Effector CD8-positive, alpha-beta T cell (primary cell): ENCODE results near the gene KRT86.

Source experiments
- DNase-seq: peaks from one replicate; lab custom pipeline; 2025; lab: John Stamatoyannopoulos, UW
- total RNA-seq, 4 experiments: gene quantifications; one replicate each; lab custom pipeline; 2026; lab: John Stamatoyannopoulos, UW

The KRT86 gene
- total RNA-seq: 0 to 0.09 (median 0) reads per million in 4 experiments

DNA sequence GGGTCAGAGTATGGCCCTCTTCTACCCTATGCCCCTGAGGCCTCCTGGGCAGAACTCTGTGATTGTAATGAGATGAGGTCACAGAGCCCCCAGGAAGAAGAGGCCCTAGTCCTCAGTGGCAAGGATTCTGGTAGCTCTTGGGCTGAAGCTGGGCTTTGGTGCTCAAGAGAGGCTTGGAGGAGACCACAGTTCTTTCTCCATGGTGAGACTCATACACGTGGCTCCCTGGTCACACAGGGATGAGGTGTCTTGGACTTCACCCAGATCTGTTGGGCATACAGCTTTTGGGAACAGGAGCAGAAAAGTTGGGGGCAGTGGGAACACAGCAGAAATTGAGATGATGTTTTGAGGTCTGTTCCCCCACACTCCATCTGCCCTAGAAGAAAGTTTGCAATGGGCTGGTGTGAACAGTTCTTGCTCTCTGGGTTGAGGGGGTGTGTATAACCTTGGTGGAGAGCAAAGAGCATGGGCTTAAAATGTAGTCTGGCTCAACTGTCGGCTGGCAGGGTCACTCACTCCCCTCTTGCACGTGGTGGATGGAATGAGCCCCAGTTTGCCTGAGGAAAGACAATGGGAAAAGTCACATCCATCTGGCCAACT is at the start of gene KRT86:
Gene KRT86, plus strand, starts transcription at position 125 of the 600 bp plus-strand sequence. CDS start 27,272 bp downstream, outside the sequence.
- no peak for DNase-seq

DNA sequence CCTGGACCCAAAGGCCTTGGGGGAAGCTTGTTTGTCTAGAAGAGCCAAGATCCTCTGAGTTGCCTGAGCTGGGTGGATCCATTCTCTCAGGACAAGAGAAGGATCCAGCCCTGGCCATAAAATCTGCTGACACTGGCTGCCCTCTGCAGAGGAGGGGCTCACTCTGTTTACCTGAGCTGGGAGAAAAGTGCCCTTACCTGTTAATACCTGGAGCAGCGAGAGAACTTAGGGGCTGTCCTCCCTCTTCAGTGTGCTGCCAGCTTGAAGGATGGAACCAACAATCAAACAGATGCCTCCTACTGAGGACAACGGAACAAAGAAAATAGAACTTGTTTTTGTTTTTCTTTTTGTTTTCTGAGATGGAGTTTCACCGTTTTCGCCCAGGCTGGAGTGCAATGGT is 48.7 kb upstream of the KRT86 start:
- DNase-seq: no peak

DNA sequence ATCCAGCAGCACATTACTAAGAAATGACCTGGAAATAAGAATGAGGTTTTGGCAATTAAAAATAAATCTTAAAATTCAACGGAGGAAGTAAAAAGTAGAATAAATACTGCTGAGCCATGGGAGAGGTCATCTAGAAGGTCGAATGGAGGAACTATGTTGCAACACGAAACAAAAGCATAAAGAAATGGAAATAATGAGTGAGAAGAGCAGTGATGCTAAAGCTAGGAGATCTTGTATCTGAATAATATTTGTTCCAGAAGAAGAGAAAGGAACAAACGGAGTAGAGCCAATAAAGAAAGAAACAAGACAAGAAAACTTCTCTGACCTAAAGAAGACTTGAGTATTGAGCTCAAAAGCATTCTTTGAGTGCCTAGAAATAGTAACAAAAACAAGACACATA is 48.0 kb upstream of the KRT86 start:
- DNase-seq: no peak

DNA sequence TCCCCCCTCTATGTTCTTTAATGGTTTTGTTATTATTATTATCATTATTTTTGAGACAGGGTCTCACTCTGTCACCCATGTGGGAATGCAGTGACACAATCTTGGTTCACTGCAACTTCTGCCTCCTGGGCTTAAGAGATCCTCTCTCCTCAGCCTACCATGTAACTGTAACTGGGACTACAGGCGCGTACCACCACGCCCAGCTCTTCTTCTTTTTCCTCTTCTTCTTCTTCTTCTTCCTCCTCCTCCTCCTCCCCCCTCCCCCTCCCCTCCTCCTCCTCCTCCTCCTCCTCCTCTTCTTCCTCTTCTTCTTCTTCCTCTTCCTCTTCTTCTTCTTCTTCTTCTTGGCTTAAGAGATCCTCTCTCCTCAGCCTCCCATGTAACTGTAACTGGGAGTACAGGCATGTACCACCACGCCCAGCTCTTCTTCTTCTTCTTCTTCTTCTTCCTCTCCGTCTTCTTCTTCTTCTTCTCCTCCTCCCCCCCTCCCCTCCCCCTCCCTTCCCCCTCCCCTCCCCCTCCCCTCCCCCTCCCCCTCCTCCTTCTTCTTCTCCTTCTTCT is 46.8 kb upstream of the KRT86 start:
- DNase-seq: no peak

DNA sequence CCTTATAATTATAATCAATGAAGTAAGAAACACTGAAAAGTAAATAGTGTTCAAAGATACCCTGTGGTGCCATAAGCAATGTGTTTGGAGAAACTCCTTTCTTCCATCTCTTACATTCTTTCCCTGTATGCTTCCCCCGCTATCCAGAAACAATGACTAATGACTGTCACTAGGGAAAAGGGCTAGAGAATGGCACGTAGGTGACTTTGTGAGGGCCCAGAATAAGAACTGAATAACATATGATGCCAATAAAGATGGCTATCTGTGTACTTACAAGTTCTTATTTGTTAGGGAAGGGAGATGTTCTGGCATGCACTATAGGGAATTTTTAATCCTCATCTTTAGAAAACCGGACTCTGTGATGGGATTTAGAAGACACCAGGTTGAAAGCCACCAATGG is 46.1 kb upstream of the KRT86 start:
- no peak for DNase-seq

DNA sequence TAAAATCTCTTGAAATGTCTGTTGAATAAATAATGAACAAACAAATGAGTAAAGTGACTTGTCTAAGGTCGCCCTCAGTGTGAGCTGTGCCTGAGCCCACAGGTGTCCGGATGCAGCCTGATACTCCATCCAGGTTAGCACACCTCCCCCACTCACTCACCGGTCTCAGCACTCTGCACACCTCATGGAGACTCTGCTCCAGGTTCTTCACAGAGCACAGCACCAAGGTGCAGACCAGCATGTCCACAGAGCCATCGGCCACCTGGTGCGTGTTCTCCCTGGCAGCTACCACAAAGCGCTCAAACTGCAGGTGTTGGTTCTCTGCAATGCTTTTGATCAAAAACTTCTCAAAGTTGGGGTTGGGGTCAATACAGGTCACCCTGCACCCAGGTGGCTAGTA is 45.5 kb upstream of the KRT86 start:
- no peak for DNase-seq

DNA sequence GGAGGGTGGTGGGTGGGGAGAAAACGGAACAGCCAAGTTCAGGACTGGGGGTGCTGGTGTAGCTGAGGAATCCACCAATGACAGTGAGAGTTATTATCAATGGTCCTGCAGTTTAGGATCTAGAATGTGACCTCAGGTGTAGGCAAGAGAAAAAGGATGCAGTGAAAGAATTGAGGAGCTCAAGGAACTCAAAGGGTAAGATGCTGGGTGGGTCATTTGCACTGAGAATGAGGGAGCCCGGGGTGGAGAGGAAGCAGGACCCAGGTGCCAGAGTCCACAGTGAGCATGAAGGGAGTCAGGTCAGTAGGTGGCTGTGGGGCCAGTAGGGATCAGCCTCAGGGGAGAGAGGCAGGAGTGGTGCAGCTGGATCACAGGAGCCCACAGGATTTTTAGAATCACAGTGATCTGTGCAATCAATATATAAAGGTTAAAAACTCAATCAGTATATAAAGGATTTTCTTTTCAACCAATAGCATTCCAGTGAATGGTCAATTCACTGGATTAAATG is 44.6 kb upstream of the KRT86 start:
- no peak for DNase-seq

DNA sequence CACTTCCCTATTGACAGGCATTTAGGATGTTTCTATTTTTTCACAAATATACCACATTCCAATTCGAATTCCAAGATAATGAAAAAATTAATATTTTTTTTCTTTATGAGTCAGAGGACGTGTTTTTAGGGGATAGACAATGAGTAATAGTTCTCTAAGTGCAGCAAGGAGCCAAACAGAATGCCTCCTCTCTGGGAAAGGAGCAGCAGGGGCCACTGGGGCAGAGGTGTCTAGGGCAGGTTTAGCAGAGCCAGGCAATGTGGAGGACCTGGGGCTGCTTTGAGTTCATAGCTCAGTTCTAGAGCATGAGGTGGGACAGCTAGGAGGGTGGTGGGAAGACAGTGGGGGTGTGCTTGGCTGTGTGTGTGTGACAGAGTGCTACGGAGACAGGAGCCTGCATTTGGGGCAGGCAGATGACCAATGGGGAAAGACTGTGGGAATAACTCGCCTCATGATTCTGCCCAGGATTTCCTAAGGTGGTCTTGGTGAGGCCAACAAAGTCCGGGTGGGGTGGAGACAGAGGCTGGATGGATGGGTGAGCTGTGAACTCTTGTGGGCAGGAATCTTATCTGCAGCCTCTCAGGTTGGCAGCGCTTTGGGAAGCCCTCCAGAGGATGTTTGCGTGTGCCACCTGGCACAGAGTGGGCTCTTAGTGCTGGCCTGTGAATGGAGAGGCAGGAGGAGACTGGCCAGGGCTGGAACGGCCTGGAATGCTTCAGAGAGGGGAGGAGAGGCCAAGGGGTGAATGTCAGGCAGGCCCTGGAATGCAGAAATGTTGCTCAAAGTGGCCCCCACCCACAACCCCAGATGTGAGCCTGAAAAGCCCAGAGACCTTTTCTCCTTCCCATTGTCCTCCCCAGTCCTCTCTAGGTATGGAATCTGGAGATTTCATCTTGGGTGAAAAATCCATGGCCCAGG is 43.8 kb upstream of the KRT86 start:
- no peak for DNase-seq

DNA sequence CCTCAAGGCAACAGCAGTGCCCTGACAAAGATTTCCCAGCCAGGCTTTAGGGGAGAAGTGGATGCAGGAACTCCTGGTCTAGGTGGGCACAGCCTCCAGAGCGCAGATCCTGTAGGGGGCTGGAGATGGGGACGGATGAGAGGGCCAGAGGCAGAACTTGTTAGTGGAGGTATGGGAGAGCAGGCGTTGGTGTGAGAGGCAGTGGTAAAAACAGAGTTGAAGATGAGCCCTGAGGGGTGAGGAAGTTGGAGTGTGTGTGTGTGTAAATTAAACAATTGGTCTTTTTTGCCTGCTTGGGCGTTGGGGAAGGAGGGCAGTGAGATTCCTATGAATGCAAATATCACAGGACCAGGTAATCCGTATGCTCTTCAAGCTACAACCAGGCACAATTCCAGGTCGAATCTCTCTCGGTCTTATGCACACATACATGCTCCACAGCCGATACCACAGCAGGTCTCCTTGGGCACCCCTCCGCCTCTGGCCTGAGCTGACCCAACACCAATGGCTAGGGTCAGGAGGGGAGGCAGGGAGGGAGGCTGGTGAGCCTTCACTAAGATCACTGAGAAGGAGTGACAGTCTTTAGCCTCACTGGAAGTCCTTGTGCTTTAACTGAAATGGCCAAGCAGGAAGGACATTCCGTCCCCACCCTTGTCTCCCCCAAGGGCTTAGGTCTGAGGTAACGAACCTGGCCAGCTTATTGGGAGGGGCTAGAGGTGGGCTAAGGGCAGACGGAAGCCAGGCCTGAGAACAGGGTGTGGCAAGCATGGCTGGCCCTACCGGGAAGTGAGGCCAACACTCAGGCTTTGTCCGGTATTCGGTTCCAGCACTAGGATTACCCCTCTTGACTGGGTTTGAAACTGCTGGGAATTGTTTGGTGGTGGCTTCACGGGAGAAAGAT is 42.9 kb upstream of the KRT86 start:
- DNase-seq: no peak

DNA sequence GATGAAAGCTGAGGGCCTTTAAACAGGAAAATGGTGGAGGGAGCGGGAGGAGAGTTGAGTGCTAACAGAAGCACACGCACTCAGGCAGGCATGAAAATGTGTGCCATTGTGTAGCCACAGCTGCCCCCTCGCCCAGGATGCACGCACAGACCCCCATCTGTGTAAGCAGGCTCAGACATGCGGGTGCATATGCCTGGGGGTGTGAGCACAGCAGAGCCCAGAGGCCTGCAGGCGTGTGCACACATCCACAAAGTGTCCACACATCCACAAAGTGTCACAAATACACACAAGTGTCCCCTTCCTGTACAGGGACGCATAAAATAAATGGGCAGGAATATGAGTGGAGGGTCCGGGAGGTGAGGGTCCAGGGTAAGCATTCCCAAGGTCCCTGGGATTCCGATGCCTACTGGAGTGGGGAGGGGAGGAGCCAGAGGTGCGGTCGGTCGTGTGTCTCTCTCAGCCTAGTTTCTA is 42.2 kb upstream of the KRT86 start:
- no peak for DNase-seq

DNA sequence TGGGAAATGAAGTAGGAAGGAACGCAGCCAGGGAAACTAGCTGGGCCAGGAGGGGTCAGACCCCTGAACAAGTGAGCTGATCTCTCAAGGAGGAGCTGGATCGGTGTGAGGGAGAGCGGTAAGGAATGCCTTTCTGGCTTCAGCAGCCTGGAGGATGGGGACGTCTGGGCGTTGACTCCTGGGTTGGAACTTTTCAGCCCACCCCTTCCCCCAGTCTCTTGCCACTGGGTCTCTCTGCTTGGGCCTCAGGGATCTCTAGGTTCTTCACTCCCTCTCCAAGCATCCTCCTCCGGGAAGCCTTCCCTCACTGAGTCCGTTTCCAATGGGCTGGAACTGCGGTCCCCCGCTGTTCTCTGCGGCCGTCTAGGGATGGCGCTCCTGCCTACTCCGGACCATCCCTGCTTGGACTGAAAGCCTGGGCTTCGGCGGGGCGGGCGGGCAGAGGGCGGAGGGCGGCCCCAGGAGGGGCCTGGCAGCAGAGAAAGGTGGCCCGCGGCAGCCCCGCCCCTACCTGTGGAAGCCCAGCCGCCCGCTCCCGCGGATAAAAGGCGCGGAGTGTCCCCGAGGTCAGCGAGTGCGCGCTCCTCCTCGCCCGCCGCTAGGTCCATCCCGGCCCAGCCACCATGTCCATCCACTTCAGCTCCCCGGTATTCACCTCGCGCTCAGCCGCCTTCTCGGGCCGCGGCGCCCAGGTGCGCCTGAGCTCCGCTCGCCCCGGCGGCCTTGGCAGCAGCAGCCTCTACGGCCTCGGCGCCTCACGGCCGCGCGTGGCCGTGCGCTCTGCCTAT is 41.6 kb upstream of the KRT86 start, which contains the start of gene KRT7:
Gene KRT7, plus strand, starts transcription at position 570 of the 788 bp plus-strand sequence. Its CDS starts 54 bp downstream, at position 624.
- no peak for DNase-seq

DNA sequence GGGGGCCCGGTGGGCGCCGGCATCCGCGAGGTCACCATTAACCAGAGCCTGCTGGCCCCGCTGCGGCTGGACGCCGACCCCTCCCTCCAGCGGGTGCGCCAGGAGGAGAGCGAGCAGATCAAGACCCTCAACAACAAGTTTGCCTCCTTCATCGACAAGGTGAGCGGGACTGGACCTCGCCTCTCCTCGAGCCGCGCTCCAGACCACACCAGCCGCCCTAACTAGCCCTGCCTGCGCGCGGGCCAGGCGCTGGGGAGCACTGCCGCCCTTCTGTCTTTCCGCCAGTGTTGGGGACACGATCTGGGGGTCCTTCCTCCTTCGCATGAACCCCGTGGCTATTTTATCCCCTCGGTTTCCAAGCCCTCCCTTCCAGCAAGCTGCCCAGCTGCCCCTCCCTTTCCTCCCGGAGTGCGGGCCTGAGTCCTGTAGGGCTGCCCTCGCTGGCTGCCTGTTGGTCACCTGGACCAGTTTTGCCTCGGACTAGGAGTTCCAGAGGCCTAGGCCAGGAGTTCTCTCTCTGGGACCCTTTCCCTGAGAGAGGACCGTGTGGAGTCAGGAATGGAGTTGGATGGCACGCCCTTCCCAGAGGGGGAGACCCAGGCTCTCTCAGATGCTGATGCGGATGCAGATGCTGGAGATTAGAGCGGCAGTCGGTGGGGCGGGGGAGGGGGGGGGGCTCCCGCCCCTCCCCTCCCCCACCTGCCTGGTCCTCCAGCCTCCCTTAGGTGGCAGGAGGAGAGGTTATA is 40.8 kb upstream of the KRT86 start:
- no peak for DNase-seq

DNA sequence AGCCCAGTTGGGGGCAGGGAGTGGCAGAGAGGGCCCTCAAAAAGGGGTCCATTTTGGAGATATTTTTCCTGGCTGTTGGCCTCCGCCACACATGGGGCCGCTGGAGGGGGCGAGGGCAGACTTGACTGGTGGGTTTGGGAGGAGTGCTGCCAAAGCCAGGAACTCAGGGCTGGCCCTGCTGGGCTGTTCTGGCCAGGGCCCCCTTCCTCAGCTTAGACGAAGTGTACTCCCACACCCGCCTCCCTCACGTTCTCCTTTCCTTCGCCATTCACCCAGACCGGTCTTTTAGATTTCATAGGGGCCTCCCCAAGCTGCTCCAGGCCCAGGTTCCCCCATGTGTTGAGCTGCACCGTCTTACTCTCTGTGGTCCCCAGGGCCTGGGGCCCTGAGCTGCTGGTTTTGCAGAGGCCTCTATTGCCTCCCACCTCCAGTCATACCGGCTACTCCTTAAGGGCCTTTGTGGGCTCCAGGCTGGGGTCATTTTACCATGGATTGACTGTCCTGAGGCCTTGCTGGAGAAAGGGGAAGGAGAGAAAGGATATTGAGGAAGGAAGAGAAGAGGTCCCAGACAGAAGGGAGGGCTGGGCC is 40.1 kb upstream of the KRT86 start:
- DNase-seq: no peak

DNA sequence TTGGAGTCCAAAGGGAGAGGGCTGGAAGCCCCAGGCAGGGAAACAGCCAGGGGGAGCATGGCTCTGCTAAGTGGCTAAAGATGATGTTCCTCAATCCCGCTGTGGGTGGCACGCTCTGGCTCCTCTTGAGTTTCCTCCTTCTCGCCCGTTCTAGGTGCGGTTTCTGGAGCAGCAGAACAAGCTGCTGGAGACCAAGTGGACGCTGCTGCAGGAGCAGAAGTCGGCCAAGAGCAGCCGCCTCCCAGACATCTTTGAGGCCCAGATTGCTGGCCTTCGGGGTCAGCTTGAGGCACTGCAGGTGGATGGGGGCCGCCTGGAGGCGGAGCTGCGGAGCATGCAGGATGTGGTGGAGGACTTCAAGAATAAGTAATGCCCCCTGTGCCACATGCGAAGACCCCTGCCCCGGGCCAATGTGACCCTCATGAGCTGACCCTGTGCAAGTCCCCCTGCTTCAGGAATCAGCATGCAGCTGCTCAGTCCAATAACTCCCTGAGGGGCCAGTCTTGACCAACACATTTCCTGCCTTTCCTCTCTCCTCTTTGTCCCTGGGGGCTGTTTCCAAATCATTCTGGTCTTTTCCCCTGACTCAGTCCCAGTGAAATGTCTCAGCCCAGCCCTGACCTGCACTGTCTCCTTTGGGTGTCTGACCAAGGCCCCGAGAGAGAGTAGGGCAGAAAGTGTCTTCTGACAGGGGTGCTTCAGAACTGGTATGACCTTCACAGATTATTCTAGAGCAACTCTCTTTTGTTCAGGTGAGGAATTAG is 39.3 kb upstream of the KRT86 start:
- DNase-seq: no peak

DNA sequence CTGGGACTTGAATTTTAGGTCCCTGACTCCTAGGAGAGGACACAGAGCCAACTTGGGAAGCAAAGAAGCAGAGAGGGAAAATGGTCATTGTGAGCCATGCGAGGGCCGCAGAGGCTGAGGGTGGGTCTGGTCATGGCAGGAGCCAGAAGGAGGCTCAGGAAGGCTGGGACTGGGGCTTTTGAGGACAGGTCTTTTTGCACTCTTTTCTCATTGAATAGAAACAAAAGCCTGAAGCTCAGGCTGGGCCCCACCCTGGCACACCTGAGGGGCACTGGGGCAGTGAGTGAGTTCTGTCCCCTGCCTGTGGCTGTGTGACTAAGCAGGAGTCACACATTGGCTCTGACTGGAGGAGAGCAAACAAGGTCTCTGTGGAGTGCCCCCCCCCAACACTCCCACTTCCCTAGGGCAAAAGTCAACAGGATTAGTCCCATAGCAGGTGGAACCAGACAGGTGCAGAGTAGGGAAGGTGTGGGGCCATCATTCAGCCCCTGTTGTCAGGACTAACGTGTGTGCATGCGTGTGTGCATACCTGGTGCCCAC is 38.6 kb upstream of the KRT86 start:
- DNase-seq: no peak

DNA sequence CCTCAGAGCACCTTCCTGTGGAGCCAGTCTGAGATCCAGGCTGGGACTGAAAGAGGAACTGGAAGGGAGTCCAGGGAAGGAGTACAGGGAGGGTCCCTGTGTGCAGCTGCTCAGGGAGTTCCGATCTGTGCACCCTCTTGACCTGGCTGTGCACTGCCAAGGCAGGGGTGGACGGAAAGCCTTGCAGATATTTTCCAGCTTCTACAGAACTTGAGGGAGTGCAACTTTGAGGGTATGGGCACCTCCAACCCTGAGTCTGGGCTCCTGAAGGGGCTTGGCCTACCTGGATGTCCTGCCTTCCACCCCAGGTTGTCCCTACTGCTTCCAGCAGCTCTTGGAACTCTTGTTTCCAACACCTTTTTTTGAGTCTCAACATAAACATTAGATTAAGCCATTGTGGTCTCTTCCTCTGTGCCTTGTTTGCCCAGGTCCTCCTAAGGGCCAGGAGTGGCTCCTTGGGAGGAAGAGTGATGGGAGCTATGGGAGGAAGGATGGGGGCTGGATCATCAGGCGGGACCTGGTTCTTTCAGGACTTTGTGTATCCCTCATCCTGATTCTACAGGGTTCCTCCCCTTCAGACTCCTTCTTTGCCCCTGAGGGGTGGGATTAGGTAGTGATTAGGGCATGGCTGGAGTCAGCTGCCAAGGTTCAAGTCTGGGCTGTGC is 37.9 kb upstream of the KRT86 start:
- no peak for DNase-seq

DNA sequence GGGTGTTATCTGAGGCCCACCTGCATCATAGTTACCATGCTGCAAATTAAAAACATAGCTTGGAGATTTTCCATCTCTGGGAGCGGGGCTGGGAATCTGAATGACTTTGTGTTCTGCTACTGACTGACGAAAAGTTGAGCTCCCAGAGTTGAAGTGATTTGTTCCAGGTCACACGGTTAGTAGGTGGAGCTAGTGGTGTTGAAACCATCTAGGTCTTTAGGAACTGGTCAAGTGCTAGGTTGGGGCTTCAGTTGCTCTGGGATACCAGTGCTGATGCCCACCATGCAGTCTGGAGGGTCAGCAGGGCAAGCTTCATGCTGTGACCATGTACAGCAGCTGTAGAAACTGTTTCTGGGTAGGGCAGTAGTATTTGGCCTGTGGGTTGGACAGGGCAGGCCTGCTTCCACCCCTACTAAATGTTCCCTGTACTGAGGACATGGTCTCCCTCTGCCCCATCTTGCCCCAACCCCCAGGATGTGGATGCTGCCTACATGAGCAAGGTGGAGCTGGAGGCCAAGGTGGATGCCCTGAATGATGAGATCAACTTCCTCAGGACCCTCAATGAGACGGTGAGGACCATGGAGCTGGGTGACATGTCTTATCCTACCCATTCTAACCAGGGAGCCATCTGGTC is 36.1 kb upstream of the KRT86 start:
- DNase-seq: no peak
